ENCODE data around the gene ACAD10.
A peak's percentile ranks its signal among the peaks of the same experiment; 100 is the strongest.
"Not testable (repeated sequence)": the region's sequence is repeated elsewhere in the genome, so short reads cannot be mapped to it uniquely, and the experiment has no call there.

Gene ACAD10

GRCh38 chr12:111753144-111753881 lies 67.5 kb downstream of the ACAD10 start:
- DNase-seq (ENCODE audit: low read depth in 2 of 2): no peak

- no peak for DNase-seq (ENCODE audit: low read depth in 2 of 2)
Measured at GRCh38 chr12:111754671-111755070, 68.8 kb downstream of the ACAD10 start.

GRCh38 chr12:111756196-111756595 lies 70.3 kb downstream of the ACAD10 start:
- no peak for DNase-seq (ENCODE audit: low read depth in 2 of 2)

GRCh38 chr12:111756681-111757080 lies 70.8 kb downstream of the ACAD10 start:
- DNase-seq (ENCODE audit: low read depth in 2 of 2): no peak

GRCh38 chr12:111757361-111758119 lies 71.7 kb downstream of the ACAD10 start:
- no peak for DNase-seq (ENCODE audit: low read depth in 2 of 2)

GRCh38 chr12:111758120-111758561 lies 72.3 kb downstream of the ACAD10 start:
- no peak for DNase-seq (ENCODE audit: low read depth in 2 of 2)

- DNase-seq (ENCODE audit: low read depth in 2 of 2): no peak
Measured at GRCh38 chr12:111759271-111759670, 73.4 kb downstream of the ACAD10 start.

GRCh38 chr12:111759991-111760390 lies 74.1 kb downstream of the ACAD10 start:
- no peak for DNase-seq (ENCODE audit: low read depth in 2 of 2)

- DNase-seq (ENCODE audit: low read depth in 2 of 2): no peak
Measured at GRCh38 chr12:111761099-111761498, 75.2 kb downstream of the ACAD10 start.

- DNase-seq (ENCODE audit: low read depth in 2 of 2): no peak
Measured at GRCh38 chr12:111761706-111762105, 75.9 kb downstream of the ACAD10 start.

GRCh38 chr12:111763552-111763951 lies 77.7 kb downstream of the ACAD10 start:
- not testable (repeated sequence) for DNase-seq (ENCODE audit: low read depth in 2 of 2)

- DNase-seq (ENCODE audit: low read depth in 2 of 2): no peak
Measured at GRCh38 chr12:111764120-111764821, 78.4 kb downstream of the ACAD10 start.

GRCh38 chr12:111766608-111767361 lies 80.9 kb downstream of the ACAD10 start, which contains the start of gene ALDH2:
Gene ALDH2 (plus strand): TSS chr12:111766933. CDS start chr12:111766983, 50 bp downstream.
- peak; percentile 17 to 22 for DNase-seq (ENCODE audit: low read depth in 2 of 2)

- DNase-seq (ENCODE audit: low read depth in 2 of 2): no peak
Measured at GRCh38 chr12:111767362-111768158, 81.7 kb downstream of the ACAD10 start.

GRCh38 chr12:111768159-111768895 lies 82.5 kb downstream of the ACAD10 start:
- DNase-seq (ENCODE audit: low read depth in 2 of 2): no peak

GRCh38 chr12:111769599-111769998 lies 83.7 kb downstream of the ACAD10 start:
- no peak for DNase-seq (ENCODE audit: low read depth in 2 of 2)

GRCh38 chr12:111773801-111774551 lies 88.1 kb downstream of the ACAD10 start:
- no peak for DNase-seq (ENCODE audit: low read depth in 2 of 2)

GRCh38 chr12:111775205-111776193 lies 89.6 kb downstream of the ACAD10 start:
- no peak for DNase-seq (ENCODE audit: low read depth in 2 of 2)

Data from stimulated activated CD8-positive, alpha-beta memory T cell treated with anti-CD3 and anti-CD28 coated beads, Interleukin-15, amount 100 ng/mL, for 48 hours (primary cell).